ENCODE results near the gene SKOR1. TPM values are rescaled to one million over a fixed set of nuclear protein-coding genes. Genes with fewer than 3 reads are reported as not detected.

SKOR1 gene
- total and polyA plus RNA-seq, 2 of the 8 experiments (the other 6 are each of a cell fraction or from before 2014, with no cell fraction given), result 0.03 to 0.11 TPM

GRCh38 chr15:67843092-67843501, 17.8 kb downstream of the SKOR1 start:
- Histone ChIP-seq H3K14ac (ENCODE audit: insufficient read length) (no peak overlapping the region), H2BK12ac (ENCODE audit: low read depth, low read length) (no peak overlapping the region; the same call in 1 of the 2 replicates), H3K4me2 (ENCODE audit: insufficient read depth in 1 of 2, low read depth in 2 of 2, low read length in 2 of 2) (no peak overlapping the region), H3K9me3 (ENCODE audit: insufficient read depth in 2 of 2, low read depth in 1 of 2, low read length in 1 of 2) (no peaks in the 10 kb centered on the region), H3K56ac (replicated peaks; ENCODE audit: insufficient read length, low read depth, low read length) (no peak overlapping the region), H2BK15ac (ENCODE audit: low read length) (no peak overlapping the region), H2AFZ (ENCODE audit: low read length) (0 out of 2 replicates have a peak overlapping the region, but pooled peaks have one; percentile 11), H4K91ac (replicated peaks; ENCODE audit: insufficient read length, low read length) (peak overlapping the region; percentile 15), H4K5ac (ENCODE audit: insufficient read length, low read depth, low read length) (no peak overlapping the region), H3K79me2 (ENCODE audit: control insufficient read depth in 1 of 2, insufficient read depth in 2 of 2, low read length in 2 of 2) (no peaks in the 10 kb centered on the region), H2BK20ac (ENCODE audit: low read length) (peak overlapping the region; percentile 41), H3K4ac (replicated peaks; ENCODE audit: insufficient read length, low read depth, low read length) (no peak overlapping the region), H4K20me1 (replicated peaks in 1 of 2; ENCODE audit: control insufficient read depth in 1 of 2, insufficient read depth in 2 of 2, low read length in 2 of 2) (peaks cover 0 to 1% of the 10 kb centered on the region in 2 experiments), H3K27ac (ENCODE audit: low read depth, low read length) (no peak overlapping the region), H3K4me3 (ENCODE audit: extremely low read depth in 1 of 4, insufficient read depth in 2 of 4, low read depth in 3 of 4, low read length in 4 of 4) (no peak overlapping the region), H4K8ac (ENCODE audit: extremely low read depth, insufficient read depth, low read length) (no peak overlapping the region), H2BK120ac (replicated peaks; ENCODE audit: low read depth, low read length) (no peak overlapping the region), H2BK5ac (ENCODE audit: low read depth, low read length) (no peak overlapping the region), H3K23ac (ENCODE audit: insufficient read length) (no peak overlapping the region), H2AK5ac (ENCODE audit: low read depth, low read length) (no peak overlapping the region), H3K36me3 (ENCODE audit: control insufficient read depth in 2 of 4, insufficient read depth in 4 of 4, low read length in 3 of 4) (no peaks in the 10 kb centered on the region), H3K79me1 (ENCODE audit: low read depth, low read length) (no peaks in the 10 kb centered on the region), H3K4me1 (replicated peaks in 1 of 4; ENCODE audit: control insufficient read depth in 3 of 4, insufficient read depth in 4 of 4, low read length in 3 of 4) (peaks cover 6 to 19% (median 13%) of the 10 kb centered on the region in 4 experiments), H3K9ac (replicated peaks in 1 of 4; ENCODE audit: extremely low read depth in 1 of 4, low read depth in 3 of 4, low read length in 3 of 4) (no peak overlapping the region), H3K18ac (ENCODE audit: extremely low read depth, low read length) (no peak overlapping the region; the same call in 1 of the 2 replicates), H3K27me3 (replicated peaks in 1 of 4; ENCODE audit: control insufficient read depth in 3 of 4, extremely low read depth in 1 of 4, insufficient read depth in 3 of 4, low read length in 3 of 4) (peaks cover 2 to 15% (median 10%) of the 10 kb centered on the region in 4 experiments; a peak in 6 of 7 replicates), H3K23me2 (ENCODE audit: low read depth, low read length) (peaks cover 12% of the 10 kb centered on the region)
- no peak for DNase-seq (ENCODE audit: low read depth in 1 of 2, low spot score in 2 of 2)
- POLR2A ChIA-PET (ENCODE audit: partially characterized antibody), result no interaction called here
- FAIRE-seq, result no peak
- CTCF ChIA-PET (ENCODE audit: partially characterized antibody), result interaction anchor here (1.0 to 1.9 kb wide), 3 partner anchors 18 to 118 kb away, joined by 4 to 7 read pairs (median 4); no protein-coding TSS in a partner anchor
- WGBS, 2 experiments (ENCODE audit: extremely low coverage in 1 of 2, insufficient coverage in 1 of 2, insufficient read length in 1 of 2, insufficient replicate concordance in 2 of 2, low coverage in 1 of 2, low lambda C conversion rate in 2 of 2, missing lambda C conversion rate in 1 of 2), result 86% methylated on average over 7 of the region's 7 CpGs; no CpG with 5 or more reads in 1 of the 2 experiments
- TF ChIP-seq ATF3 (IDR thresholded peaks at IDR 0.05; ENCODE audit: insufficient read depth, low read depth, low read length) (no peak), CREB1 (IDR thresholded peaks at IDR 0.05) (no peak), SP2 (IDR thresholded peaks at IDR 0.05; ENCODE audit: low read length) (no peak), TAF1 (IDR thresholded peaks at IDR 0.05; ENCODE audit: low read depth, low read length) (no peak), SIX5 (IDR thresholded peaks at IDR 0.05; ENCODE audit: low read depth, low read length) (no peak), RBBP5 (IDR thresholded peaks at IDR 0.05; ENCODE audit: borderline replicate concordance, low read depth, low read length) (no peak)
